Muscle of arm (tissue), 14 donors: ENCODE results near the gene NSA2. TPM values are rescaled to one million over a fixed set of nuclear protein-coding genes. Genes with fewer than 3 reads are reported as not detected.
"Not testable (repeated sequence)": the region's sequence is repeated elsewhere in the genome, so short reads cannot be mapped to it uniquely, and the experiment has no call there.

ENCODE experiments used
- DNase-seq: peaks from one replicate; pipeline ENCODE4 v3.0.0-alpha.2; 2013
- long read RNA-seq, 11 donors: transcript quantifications; one replicate each; lab custom pipeline, GENCODE V29; 2026
- polyA plus RNA-seq, 12 donors: library from polyadenylated mRNA; unstranded; fragments of 120-200 nt; gene quantifications; one replicate each; pipeline ENCODE4 v1.2.1, GENCODE V29; 2013; ENCODE audit not compliant: insufficient read length in 12 of 12

NSA2 gene
- 100 to 1,000 TPM in 11 of 12 donors, not detected in 1; 236 to 293 (median 260) TPM for polyA plus RNA-seq
- long read RNA-seq, donor 1, full-length matches to known transcripts = 48 of 110 reads
- long read RNA-seq, donor 1, partial matches to known transcripts = 62 of 110 reads
- long read RNA-seq, donor 1, other reads (novel, unspliced or antisense) = 0 of 110 reads
- long read RNA-seq, donor 2, full-length matches to known transcripts = 51 of 131 reads
- long read RNA-seq, donor 2, partial matches to known transcripts = 80 of 131 reads
- long read RNA-seq, donor 2, other reads (novel, unspliced or antisense) = 0 of 131 reads
- long read RNA-seq, donor 3, full-length matches to known transcripts = 25 of 46 reads
- long read RNA-seq, donor 3, partial matches to known transcripts = 21 of 46 reads
- long read RNA-seq, donor 3, other reads (novel, unspliced or antisense) = 0 of 46 reads
- long read RNA-seq, donor 4, full-length matches to known transcripts = 21 of 28 reads
- long read RNA-seq, donor 4, partial matches to known transcripts = 7 of 28 reads
- long read RNA-seq, donor 4, other reads (novel, unspliced or antisense) = 0 of 28 reads
- long read RNA-seq, donor 5, full-length matches to known transcripts = 68 of 114 reads
- long read RNA-seq, donor 5, partial matches to known transcripts = 46 of 114 reads
- long read RNA-seq, donor 5, other reads (novel, unspliced or antisense) = 0 of 114 reads
- long read RNA-seq, donor 6, full-length matches to known transcripts = 29 of 48 reads
- long read RNA-seq, donor 6, partial matches to known transcripts = 19 of 48 reads
- long read RNA-seq, donor 6, other reads (novel, unspliced or antisense) = 0 of 48 reads
- long read RNA-seq, donor 7, full-length matches to known transcripts = 22 of 40 reads
- long read RNA-seq, donor 7, partial matches to known transcripts = 18 of 40 reads
- long read RNA-seq, donor 7, other reads (novel, unspliced or antisense) = 0 of 40 reads
- long read RNA-seq, donor 8, full-length matches to known transcripts = 43 of 58 reads
- long read RNA-seq, donor 8, partial matches to known transcripts = 15 of 58 reads
- long read RNA-seq, donor 8, other reads (novel, unspliced or antisense) = 0 of 58 reads
- long read RNA-seq, donor 9, full-length matches to known transcripts = 36 of 53 reads
- long read RNA-seq, donor 9, partial matches to known transcripts = 17 of 53 reads
- long read RNA-seq, donor 9, other reads (novel, unspliced or antisense) = 0 of 53 reads
- long read RNA-seq, donor 10, full-length matches to known transcripts = 54 of 60 reads
- long read RNA-seq, donor 10, partial matches to known transcripts = 6 of 60 reads
- long read RNA-seq, donor 10, other reads (novel, unspliced or antisense) = 0 of 60 reads
- long read RNA-seq, donor 11, full-length matches to known transcripts = 58 of 98 reads
- long read RNA-seq, donor 11, partial matches to known transcripts = 40 of 98 reads
- long read RNA-seq, donor 11, other reads (novel, unspliced or antisense) = 0 of 98 reads

DNA sequence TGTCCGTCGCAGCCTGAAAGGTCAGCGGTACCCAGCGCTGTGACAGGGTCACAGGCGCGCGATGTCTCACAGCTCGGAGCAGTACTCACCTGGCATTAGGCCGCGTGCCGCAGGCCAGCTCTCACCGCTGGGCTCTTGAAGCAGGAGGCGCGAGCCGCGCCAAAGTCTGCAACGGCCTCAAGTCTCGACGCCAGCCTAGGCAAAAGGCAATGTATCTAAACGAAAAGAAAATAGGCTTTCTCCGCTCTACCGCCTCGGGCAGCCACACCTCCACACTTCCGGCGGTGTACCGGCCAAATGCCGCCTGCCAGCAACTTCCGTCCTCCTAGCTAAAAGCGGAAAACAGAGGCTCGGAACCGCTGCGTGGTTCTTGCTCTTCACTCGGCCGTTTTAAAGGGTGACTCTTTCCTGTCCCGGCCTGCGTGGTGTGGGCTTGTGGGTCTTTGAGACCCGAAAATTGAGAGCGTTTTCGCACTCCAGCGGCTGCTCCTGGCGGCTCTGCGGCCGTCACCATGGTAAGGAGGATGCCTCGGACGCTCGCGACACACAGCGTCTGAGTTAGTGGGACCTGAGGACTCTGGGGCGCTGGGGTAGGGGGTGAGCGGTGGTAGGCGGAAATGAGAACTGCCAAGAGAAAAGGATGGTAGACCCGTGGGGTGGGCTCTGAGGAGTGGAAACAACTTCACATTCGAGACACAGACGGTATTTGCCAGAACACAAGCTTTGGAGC, at the start of gene NSA2, which contains the start of gene GFM2:
NSA2 (plus strand) TSS at position 401 of the 730 bp plus-strand sequence; CDS start at position 513, 112 bp downstream.
GFM2 (minus strand) TSS at position 269 of the 730 bp plus-strand sequence. CDS start 3,375 bp downstream, outside the sequence.
- DNase-seq = peak; percentile 94

DNA sequence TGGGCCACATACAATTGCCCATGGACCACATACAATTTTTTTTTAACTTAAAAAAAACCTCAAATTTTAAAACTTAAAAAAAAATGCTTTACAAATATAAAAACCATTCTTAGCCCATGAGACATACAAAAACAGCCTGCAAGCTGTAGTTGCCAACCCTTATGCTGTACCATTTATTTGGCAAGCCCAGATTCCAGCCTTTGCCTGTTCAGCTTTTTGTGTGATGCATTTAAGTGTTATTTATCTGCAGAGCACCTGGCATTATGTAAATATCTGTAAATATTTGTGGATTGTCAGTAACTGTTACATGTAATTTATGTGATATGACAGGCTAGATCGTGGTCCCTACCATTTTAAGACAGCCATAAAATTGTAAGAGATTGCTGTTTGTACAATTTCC, 49.5 kb upstream of the NSA2 start:
- no peak for DNase-seq

DNA sequence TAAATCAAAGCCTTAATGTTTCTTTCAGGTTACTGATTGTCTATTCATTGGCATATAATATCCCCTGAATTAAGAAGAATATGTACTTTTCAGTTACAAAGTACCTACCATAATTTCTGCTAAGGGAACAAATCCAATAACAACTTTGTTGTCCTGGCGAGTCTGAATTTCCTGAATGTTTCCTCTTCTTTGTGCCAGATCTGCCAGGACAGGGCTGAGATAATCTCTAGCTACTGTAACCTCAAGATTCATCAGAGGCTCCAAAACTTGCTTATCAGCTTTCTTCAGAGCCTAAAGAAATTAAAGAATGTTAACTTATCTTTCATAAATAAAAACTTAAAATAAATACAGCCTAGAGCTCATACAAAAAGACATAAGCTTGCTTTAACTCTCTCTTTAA, 44.8 kb upstream of the NSA2 start:
- DNase-seq = no peak

- no peak for DNase-seq
Measured at GRCh38 chr5:74725331-74725730, 41.7 kb upstream of the NSA2 start.

- no peak for DNase-seq
Measured at GRCh38 chr5:74736759-74737158, 30.3 kb upstream of the NSA2 start.

DNA sequence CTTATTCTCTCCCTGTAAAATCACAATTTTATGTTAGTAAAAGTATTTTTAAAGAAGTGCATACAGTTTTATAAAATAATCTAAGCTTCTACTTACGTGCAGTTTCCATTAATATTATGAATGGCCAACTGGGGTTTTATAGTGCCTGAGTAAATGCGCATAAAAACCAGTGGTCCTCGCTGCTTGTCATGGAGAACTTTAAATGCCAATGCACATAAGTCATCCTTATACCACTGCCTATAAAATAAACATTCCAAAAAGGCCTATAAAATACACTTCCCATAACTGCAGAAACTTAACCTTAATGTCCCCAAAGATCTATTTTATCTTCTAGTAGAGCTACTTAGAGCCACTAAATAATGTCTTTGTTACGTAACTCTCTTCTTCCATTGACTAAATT, 28.6 kb upstream of the NSA2 start:
- DNase-seq = no peak

GRCh38 chr5:74748742-74749141, 18.3 kb upstream of the NSA2 start:
- DNase-seq = not testable (repeated sequence)

- no peak for DNase-seq
Measured at GRCh38 chr5:74761241-74761640, 5.8 kb upstream of the NSA2 start.

- no peak for DNase-seq
Measured at GRCh38 chr5:74762599-74762998, 4.5 kb upstream of the NSA2 start.

DNA sequence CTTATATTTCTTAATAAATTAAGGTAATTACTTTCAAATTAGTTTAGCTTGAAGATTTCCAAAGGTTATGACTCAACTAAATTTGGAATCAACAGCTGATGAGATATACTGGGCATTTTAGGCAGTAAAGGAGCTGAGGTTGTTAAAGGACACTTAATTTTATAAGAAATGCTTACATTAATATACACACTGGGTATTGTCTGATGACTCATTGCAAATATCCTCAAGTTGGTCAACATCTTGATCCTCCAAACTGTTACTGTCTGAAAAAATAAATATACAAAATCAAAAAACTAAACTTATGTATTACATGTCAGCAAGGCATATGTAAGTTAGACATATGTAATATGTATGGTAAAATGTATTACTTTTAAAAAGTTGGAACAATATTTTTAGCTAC, 3.5 kb upstream of the NSA2 start:
- DNase-seq = no peak

DNA sequence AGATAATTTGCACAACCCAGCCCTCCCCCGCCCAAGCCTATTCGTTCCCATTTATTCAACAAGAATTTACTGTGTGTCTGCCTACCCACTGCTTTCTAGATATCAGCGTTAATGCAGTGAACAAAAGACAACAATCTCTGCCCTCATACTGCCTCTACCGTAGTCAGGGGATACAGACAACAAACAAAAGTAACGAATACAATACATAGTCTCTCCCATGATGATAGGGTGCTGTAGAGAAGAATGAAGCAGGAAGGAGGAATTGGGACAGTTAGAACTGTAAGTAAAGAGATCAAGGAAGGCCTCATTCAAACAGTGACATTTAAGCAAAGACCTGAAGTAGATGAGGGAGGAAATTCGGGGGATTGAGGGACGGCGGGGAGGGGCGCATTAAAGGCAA, 1.8 kb upstream of the NSA2 start:
- no peak for DNase-seq

DNA sequence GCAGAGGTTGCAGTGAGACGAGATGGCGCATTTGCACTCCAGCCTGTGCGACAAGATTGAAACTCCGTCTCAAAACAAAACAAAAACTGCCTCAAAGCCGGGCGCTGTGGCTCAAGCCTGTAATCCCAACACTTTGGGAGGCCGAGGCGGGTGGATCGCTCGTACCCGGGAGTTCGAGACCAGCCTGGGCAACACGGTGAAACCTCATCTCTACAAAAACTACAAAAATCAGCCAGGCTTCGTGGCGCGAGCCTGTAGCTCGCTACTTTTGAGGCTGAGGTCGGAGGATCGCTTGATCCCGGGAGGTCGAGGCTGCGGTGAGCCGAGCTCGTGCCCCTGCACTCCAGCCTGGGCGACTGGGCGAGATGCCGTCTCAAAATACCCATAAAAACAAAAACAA, 1.1 kb upstream of the NSA2 start:
- DNase-seq = no peak

DNA sequence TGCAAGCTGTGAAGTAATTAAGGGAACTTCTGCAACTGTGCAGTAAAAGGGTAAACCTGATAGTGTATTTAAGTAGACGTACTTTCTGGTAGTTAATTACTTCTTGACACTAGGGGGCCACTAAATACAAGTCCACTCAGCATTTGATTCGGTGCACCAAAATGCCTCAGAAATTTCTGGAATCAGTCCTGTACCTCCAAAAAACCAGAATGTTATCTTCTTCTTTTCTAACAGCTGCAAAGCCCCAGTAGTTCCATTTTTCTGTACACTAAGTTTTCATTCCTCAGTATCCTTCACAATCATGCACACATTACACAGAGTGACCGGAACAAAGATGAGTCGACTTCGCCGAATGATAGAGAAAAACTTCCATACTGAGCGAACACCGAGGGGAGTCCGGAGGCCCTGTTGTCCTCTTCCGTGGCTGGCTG, 616 bp upstream of the NSA2 start:
- peak; percentile 26 for DNase-seq

DNA sequence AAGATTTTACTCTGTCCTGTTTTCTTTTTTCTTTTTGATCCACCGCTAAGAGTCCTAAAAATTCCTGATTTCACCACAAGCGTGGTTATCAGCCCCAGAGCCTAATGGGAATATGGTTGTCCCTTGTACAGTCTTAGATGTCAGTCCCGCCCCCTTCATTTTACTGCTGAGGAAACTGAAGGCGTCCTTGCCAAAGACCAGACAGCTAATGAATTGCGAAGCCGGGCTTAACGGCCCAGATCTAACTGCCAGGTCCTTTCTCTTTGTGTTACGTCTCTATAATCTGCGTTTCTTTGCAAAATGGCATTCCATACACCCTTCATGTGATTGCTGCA, 497 bp downstream of the NSA2 start:
- no peak for DNase-seq

DNA sequence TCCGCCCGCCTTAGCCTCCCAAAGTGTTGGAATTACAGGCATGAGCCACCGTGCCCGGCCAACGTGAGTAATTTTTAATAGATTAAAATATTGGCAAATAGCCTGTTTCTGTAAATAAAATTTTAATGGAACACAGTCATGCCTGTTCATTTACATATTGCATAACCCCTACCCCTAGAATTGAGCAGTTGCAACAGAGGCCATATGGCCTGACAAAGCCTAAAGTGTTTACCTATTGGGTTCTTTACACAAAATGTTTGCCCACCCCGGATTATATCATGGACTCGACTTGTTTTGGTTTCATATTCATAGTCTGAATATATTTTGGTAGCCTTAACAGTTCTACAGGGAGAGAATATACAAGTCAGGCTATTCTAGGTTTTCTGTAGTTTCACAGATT, 5.3 kb downstream of the NSA2 start:
- DNase-seq = no peak

- no peak for DNase-seq
Measured at GRCh38 chr5:74778609-74779008, 11.6 kb downstream of the NSA2 start.

GRCh38 chr5:74786851-74787250, 19.8 kb downstream of the NSA2 start:
- DNase-seq = no peak

- no peak for DNase-seq
Measured at GRCh38 chr5:74787424-74787823, 20.4 kb downstream of the NSA2 start.

DNA sequence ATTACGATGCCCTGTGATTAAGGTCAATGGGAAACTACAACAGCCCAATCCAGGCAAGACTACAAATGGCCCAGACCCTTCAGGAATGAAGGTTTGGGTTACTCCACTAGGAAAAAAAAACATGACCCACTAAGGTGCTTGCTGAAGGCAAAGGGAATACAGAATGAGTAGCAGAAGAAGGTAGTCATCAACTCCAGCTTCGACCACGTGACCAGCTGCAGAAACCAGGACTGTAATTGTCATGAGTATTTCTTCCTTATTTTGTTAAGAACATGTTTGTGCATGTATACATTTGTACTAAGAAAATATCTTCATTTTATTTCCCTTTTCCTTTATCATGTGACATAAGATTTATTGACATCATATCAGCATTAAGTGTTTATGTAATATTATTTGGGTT, 24.6 kb downstream of the NSA2 start:
- not testable (repeated sequence) for DNase-seq
